Gastroesophageal sphincter (tissue), 4 donors: ENCODE results near the gene TMEM82. TPM values are rescaled to one million over a fixed set of nuclear protein-coding genes. Genes with fewer than 3 reads are reported as not detected.

ENCODE experiments used
- ATAC-seq: fragments of 150-250 bp; one replicate; pipeline ENCODE4 v1.9.1; 2016; ENCODE audit warnings: mild to moderate bottlenecking, moderate library complexity
- H3K27ac ChIP-seq, 4 donors: fragments of 200-600 bp; sonication (generic) in 3 of 4; 1 replicate in 3 of 4; 2 replicates in 1 of 4; pipeline ENCODE4 v1.5.1; 2016 to 2019
- H3K27me3 ChIP-seq: fragments of 200-600 bp; sonication (generic); one replicate; pipeline ENCODE4 v1.5.1; 2019
- H3K36me3 ChIP-seq, 2 donors: fragments of 200-600 bp; sonication (generic); one replicate each; pipeline ENCODE4 v1.5.1; 2019; ENCODE audit warnings: control low read depth in 1 of 2
- H3K4me1 ChIP-seq, 3 donors: fragments of 200-600 bp; sonication (generic); 1 replicate in 2 of 3; 2 replicates in 1 of 3; pipeline ENCODE4 v1.5.1; 2016 to 2019; ENCODE audit warnings: control low read depth in 2 of 3
- H3K4me3 ChIP-seq, 2 donors: fragments of 200-600 bp; sonication (generic); one replicate each; pipeline ENCODE4 v1.5.1; 2019; ENCODE audit warnings: mild to moderate bottlenecking in 1 of 2, moderate library complexity in 1 of 2
- H3K9me3 ChIP-seq, 3 donors: fragments of 200-600 bp; sonication (generic); one replicate each; pipeline ENCODE4 v1.5.1; 2017 to 2019; ENCODE audit warnings: control low read depth in 2 of 3
- CTCF ChIP-seq, 4 experiments: fragments of 200-600 bp in 2 of 4; fragments of 450-650 bp in 2 of 4; sonication (generic) in 1 of 4; IDR thresholded peaks; one replicate each; pipeline ENCODE4 v1.5.1; 2017 to 2019; ENCODE audit warnings: antibody characterized with exemption in 4 of 4, mild to moderate bottlenecking in 2 of 4, moderate library complexity in 2 of 4
- EP300 ChIP-seq: sonication (generic); formaldehyde crosslinking; IDR thresholded peaks from one replicate; pipeline ENCODE4 v1.6.1; 2017; ENCODE audit warnings: antibody characterized with exemption, mild to moderate bottlenecking
- POLR2A ChIP-seq, 2 donors: fragments of 450-650 bp; IDR thresholded peaks; one replicate each; pipeline ENCODE4 v1.6.1; 2017; ENCODE audit warnings: antibody characterized with exemption in 2 of 2, mild to moderate bottlenecking in 2 of 2, moderate library complexity in 1 of 2
- POLR2AphosphoS5 ChIP-seq: sonication (generic); formaldehyde crosslinking; IDR thresholded peaks from one replicate; pipeline ENCODE4 v1.6.1; 2017; ENCODE audit warnings: antibody characterized with exemption
- WGBS, 2 donors: methylation state at CpG; one replicate each; pipeline ENCODE4 v1.1.5; 2018; ENCODE audit warnings: low coverage in 1 of 2; 5-methylcytosine and 5-hydroxymethylcytosine counted together
- total RNA-seq, 4 donors: library from RNA; depleted of rRNA; stranded (reverse); fragments of >200 nt; gene quantifications; one replicate each; pipeline ENCODE4 v1.1.0, GENCODE V29; 2016

Gene TMEM82
- total RNA-seq, 4 donors from 2014 or later, result not detected

GRCh38 chr1:15761366-15762128 is 19.2 kb downstream of the TMEM82 start:
- H3K4me3 ChIP-seq, result peak overlapping the region in 1 of 2 donors; percentile 75

GRCh38 chr1:15762546-15762945 is 20.2 kb downstream of the TMEM82 start:
- ATAC-seq, result no peak
- TF ChIP-seq EP300, result no peak
- TF ChIP-seq POLR2AphosphoS5, result no peak
- no peak for TF ChIP-seq CTCF (IDR thresholded peaks at IDR 0.05)
- TF ChIP-seq POLR2A (IDR thresholded peaks at IDR 0.05), result no peak
- 0 to 86% methylated on average over 1 to 5 of the region's 10 CpGs for WGBS, 2 donors
- Histone ChIP-seq H3K9me3 (no peaks in the 10 kb centered on the region), H3K27me3 (peaks cover 16% of the 10 kb centered on the region), H3K27ac (no peak overlapping the region), H3K4me1 (peaks cover 0 to 72% (median 24%) of the 10 kb centered on the region in 3 donors), H3K4me3 (no peak overlapping the region), H3K36me3 (peaks cover 0 to 34% of the 10 kb centered on the region in 2 donors)

More at GRCh38 chr1:15761366-15762128, 19.2 kb downstream of the TMEM82 start:
- peaks cover 16% of the 10 kb centered on the region for H3K27me3 ChIP-seq
- no peak for TF ChIP-seq EP300
- no peak for TF ChIP-seq POLR2A (IDR thresholded peaks at IDR 0.05)
- TF ChIP-seq CTCF (IDR thresholded peaks at IDR 0.05), result no peak
- no peak for TF ChIP-seq POLR2AphosphoS5
- 34% methylated on average over 7 of the region's 8 CpGs for WGBS, 2 donors
- H3K9me3 ChIP-seq, result no peaks in the 10 kb centered on the region
- no peak for ATAC-seq
- peaks cover 0 to 24% of the 10 kb centered on the region in 2 donors for H3K36me3 ChIP-seq
- H3K4me1 ChIP-seq, result peaks cover 0 to 80% (median 28%) of the 10 kb centered on the region in 3 donors
- peak overlapping the region; percentile 15 to 77 (median 65) for H3K27ac ChIP-seq

GRCh38 chr1:15764269-15764764 is 22.0 kb downstream of the TMEM82 start:
- no peak overlapping the region for H3K4me3 ChIP-seq
- no peaks in the 10 kb centered on the region for H3K9me3 ChIP-seq
- TF ChIP-seq EP300 (no peak), POLR2A (IDR thresholded peaks at IDR 0.05) (no peak), POLR2AphosphoS5 (no peak), CTCF (IDR thresholded peaks at IDR 0.05) (no peak)
- H3K27me3 ChIP-seq, result peaks cover 3% of the 10 kb centered on the region
- H3K4me1 ChIP-seq, result peaks cover 0 to 55% (median 14%) of the 10 kb centered on the region in 3 donors
- H3K27ac ChIP-seq, result no peak overlapping the region
- 30 to 76% methylated on average over 2 to 3 of the region's 10 CpGs for WGBS, 2 donors
- H3K36me3 ChIP-seq, result peaks cover 0 to 51% of the 10 kb centered on the region in 2 donors
- ATAC-seq, result no peak

GRCh38 chr1:15764890-15765289 is 22.6 kb downstream of the TMEM82 start:
- TF ChIP-seq POLR2AphosphoS5 (no peak), CTCF (IDR thresholded peaks at IDR 0.05) (no peak), EP300 (no peak), POLR2A (IDR thresholded peaks at IDR 0.05) (no peak)
- peaks cover 0 to 49% (median 10%) of the 10 kb centered on the region in 3 donors for H3K4me1 ChIP-seq
- H3K36me3 ChIP-seq, result peaks cover 0 to 57% of the 10 kb centered on the region in 2 donors
- no peak overlapping the region for H3K27ac ChIP-seq
- no peak for ATAC-seq
- no peaks in the 10 kb centered on the region for H3K27me3 ChIP-seq
- H3K4me3 ChIP-seq, result no peak overlapping the region
- no peaks in the 10 kb centered on the region for H3K9me3 ChIP-seq
- no CpG with 5 or more reads among the region's 15 CpGs for WGBS, 2 donors
